ENCODE data around the gene GLI2. TPM values are rescaled to one million over a fixed set of nuclear protein-coding genes. Genes with fewer than 3 reads are reported as not detected.

Gene GLI2
- total and polyA plus RNA-seq, 2 donors (not counting 1 experiment from before 2014, with no cell fraction given): 2.8 to 3.3 TPM

DNA sequence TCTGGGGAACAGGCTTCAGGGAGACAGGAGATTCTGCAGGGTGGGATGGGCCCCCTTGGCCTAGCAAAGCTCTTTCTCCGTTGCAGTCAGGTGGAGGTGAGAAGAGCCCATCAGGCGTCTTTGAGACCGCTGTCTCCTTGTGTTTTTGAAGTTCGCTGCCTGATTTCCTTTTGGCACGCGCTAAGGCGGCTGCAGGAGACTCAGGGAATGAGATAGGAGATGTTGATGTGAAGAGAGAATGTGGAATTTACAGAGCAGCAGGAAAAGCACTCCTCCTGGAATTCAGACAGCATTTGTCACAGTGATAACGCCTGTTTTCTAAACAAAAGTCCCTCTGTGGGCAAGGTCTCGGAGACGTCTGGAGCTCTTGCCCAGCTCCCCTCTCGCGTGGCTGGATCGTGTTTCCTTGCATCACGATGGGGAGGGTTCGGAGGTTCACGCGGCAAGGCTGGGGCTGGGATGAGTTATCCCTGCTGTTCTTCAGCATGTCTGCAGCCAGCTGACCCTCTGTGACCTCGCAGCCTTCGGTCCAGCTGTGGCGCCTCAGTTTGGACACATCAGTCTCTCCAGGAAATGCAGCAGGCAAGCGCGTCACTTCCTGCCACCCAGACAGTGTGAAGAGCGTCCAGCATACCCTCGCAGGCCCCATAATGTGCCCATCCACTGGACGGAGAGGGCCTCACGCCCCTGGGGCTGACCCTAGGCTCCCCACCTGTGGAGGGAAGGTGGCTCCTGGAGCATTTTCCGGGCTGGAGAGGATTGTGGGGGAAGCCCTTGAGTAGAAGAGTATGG lies 30.2 kb downstream of the GLI2 start:
- H3K79me2 ChIP-seq (ENCODE audit: control insufficient read depth, insufficient read depth, low read length): peaks cover 75% of the 10 kb centered on the region
- no peaks in the 10 kb centered on the region for H3K36me3 ChIP-seq (ENCODE audit: control insufficient read depth, insufficient read depth, low read length)
- H3K9ac ChIP-seq (ENCODE audit: insufficient read depth, low read length): peak overlapping the region; percentile 62
- H3K4me2 ChIP-seq (ENCODE audit: extremely low read depth, insufficient read depth, low read length): peak overlapping the region; percentile 71
- H3K4me1 ChIP-seq (ENCODE audit: control insufficient read depth, extremely low read depth, insufficient read depth, low read length): peaks cover 39% of the 10 kb centered on the region
- peak overlapping the region; percentile 97 for H3K27ac ChIP-seq (ENCODE audit: insufficient read depth, low read length)
- no peaks in the 10 kb centered on the region for H3K9me3 ChIP-seq (ENCODE audit: control insufficient read depth, insufficient read depth, low read depth, low read length)
- peak; percentile 95 to 98 for DNase-seq (ENCODE audit: low read depth in 2 of 2)
- no peaks in the 10 kb centered on the region for H4K20me1 ChIP-seq (ENCODE audit: control insufficient read depth, extremely low read depth, insufficient read depth, low read length)
- no peak overlapping the region for H2AFZ ChIP-seq (ENCODE audit: low read length)
- peak overlapping the region in 1 of 4 experiments; percentile 10 for H3K4me3 ChIP-seq (replicated peaks in 1 of 4; ENCODE audit: control extremely low read depth in 1 of 4, insufficient read depth in 1 of 4, low read depth in 3 of 4, low read length in 4 of 4)
- TF ChIP-seq, protein P1, sequence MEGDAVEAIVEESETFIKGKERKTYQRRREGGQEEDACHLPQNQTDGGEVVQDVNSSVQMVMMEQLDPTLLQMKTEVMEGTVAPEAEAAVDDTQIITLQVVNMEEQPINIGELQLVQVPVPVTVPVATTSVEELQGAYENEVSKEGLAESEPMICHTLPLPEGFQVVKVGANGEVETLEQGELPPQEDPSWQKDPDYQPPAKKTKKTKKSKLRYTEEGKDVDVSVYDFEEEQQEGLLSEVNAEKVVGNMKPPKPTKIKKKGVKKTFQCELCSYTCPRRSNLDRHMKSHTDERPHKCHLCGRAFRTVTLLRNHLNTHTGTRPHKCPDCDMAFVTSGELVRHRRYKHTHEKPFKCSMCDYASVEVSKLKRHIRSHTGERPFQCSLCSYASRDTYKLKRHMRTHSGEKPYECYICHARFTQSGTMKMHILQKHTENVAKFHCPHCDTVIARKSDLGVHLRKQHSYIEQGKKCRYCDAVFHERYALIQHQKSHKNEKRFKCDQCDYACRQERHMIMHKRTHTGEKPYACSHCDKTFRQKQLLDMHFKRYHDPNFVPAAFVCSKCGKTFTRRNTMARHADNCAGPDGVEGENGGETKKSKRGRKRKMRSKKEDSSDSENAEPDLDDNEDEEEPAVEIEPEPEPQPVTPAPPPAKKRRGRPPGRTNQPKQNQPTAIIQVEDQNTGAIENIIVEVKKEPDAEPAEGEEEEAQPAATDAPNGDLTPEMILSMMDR (conservative IDR thresholded peaks at IDR 0.05 in 1 of 2, IDR thresholded peaks at IDR 0.05 in 1 of 2; ENCODE audit: low read depth in 1 of 2, low read length in 2 of 2): no peak
- no peak for TF ChIP-seq EZH2 (IDR thresholded peaks at IDR 0.05; ENCODE audit: low read length, missing control alignments)
- no peaks in the 10 kb centered on the region for H3K27me3 ChIP-seq (ENCODE audit: control insufficient read depth, insufficient read depth, low read length)

DNA sequence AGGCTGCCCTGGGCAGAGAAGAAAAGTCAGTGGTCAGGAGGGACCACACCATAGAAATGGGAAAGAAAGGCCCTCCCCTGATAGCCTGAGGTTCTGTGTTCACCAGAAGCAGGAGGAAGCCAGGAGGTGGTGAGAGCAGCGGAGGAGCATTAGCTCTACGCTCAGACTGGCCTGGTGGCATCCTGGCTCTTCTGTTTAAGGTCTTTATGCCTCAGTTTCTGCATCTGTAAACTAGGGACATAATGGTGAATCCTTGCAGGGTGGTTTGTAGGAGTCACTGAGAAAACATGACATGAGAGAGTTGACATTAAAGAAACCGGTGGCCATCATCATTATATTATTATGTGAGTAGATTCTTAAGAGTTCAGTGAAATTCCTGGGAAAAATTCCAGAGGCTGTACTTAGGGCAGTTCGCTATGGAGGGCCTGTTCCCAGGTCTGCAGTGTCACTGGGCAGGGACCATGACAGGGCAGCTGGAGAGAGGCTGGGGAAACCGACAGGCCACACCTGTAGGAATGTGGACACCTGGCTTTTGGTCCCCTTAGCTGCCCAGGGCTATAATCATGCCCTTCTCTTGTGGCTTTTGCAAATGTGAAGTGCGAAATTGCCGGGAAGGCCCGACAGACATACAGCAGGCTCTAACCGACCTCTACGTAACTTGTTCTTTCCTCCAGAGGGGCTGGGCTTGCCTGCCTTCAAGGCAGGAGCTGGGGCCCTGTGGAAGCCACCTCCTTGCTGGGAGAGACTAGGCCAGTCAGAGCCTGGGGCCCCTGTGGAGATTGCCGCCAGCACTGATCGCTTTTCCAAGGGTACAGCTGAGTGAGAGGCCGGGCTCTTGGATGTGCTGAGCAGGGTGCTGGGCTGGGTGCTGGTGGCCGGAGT lies 31.0 kb downstream of the GLI2 start:
- Histone ChIP-seq H3K4me1 (ENCODE audit: control insufficient read depth, extremely low read depth, insufficient read depth, low read length) (peaks cover 47% of the 10 kb centered on the region), H3K9ac (ENCODE audit: insufficient read depth, low read length) (peak overlapping the region; percentile 62), H3K4me2 (ENCODE audit: extremely low read depth, insufficient read depth, low read length) (peak overlapping the region; percentile 51), H3K36me3 (ENCODE audit: control insufficient read depth, insufficient read depth, low read length) (no peaks in the 10 kb centered on the region), H2AFZ (ENCODE audit: low read length) (no peak overlapping the region), H4K20me1 (ENCODE audit: control insufficient read depth, extremely low read depth, insufficient read depth, low read length) (no peaks in the 10 kb centered on the region), H3K27me3 (ENCODE audit: control insufficient read depth, insufficient read depth, low read length) (no peaks in the 10 kb centered on the region), H3K4me3 (replicated peaks in 1 of 4; ENCODE audit: control extremely low read depth in 1 of 4, insufficient read depth in 1 of 4, low read depth in 3 of 4, low read length in 4 of 4) (no peak overlapping the region), H3K9me3 (ENCODE audit: control insufficient read depth, insufficient read depth, low read depth, low read length) (no peaks in the 10 kb centered on the region), H3K27ac (ENCODE audit: insufficient read depth, low read length) (peak overlapping the region; percentile 97), H3K79me2 (ENCODE audit: control insufficient read depth, insufficient read depth, low read length) (peaks cover 68% of the 10 kb centered on the region)
- TF ChIP-seq, protein P1 (conservative IDR thresholded peaks at IDR 0.05 in 1 of 2, IDR thresholded peaks at IDR 0.05 in 1 of 2; ENCODE audit: low read depth in 1 of 2, low read length in 2 of 2): no peak
- DNase-seq (ENCODE audit: low read depth in 2 of 2): peak in 1 of 2 donors; percentile 58

DNA sequence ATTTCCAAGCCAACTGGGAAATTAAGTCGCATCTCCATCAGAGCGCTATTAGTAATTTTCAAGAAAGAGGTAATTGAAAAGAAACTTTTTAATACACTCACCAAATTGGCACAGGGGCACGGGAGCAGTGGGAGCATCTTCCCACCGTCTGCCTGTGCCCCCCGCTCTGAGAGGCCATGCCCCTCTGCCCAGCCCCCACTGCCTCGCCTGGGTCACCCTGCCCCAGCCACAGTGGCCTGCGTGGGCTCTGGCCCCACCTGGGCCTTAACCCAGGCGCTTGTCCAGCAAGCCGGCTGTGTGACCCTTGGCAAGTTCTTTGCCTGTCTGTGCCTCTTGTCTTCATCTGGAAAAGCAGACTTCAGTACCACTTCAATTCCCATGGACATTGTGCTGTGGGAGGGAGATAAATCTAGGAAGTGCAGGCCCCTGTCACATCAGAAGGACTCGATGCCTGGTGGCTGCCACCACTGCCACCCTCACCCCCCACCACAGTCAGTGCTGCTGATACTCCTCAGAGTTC lies 31.9 kb downstream of the GLI2 start:
- Histone ChIP-seq H3K27me3 (ENCODE audit: control insufficient read depth, insufficient read depth, low read length) (no peaks in the 10 kb centered on the region), H3K9me3 (ENCODE audit: control insufficient read depth, insufficient read depth, low read depth, low read length) (no peaks in the 10 kb centered on the region), H3K9ac (ENCODE audit: insufficient read depth, low read length) (no peak overlapping the region), H3K79me2 (ENCODE audit: control insufficient read depth, insufficient read depth, low read length) (peaks cover 68% of the 10 kb centered on the region), H3K4me1 (ENCODE audit: control insufficient read depth, extremely low read depth, insufficient read depth, low read length) (peaks cover 55% of the 10 kb centered on the region), H2AFZ (ENCODE audit: low read length) (no peak overlapping the region), H3K27ac (ENCODE audit: insufficient read depth, low read length) (no peak overlapping the region), H3K4me2 (ENCODE audit: extremely low read depth, insufficient read depth, low read length) (no peak overlapping the region), H4K20me1 (ENCODE audit: control insufficient read depth, extremely low read depth, insufficient read depth, low read length) (no peaks in the 10 kb centered on the region), H3K4me3 (replicated peaks in 1 of 4; ENCODE audit: control extremely low read depth in 1 of 4, insufficient read depth in 1 of 4, low read depth in 3 of 4, low read length in 4 of 4) (no peak overlapping the region), H3K36me3 (ENCODE audit: control insufficient read depth, insufficient read depth, low read length) (no peaks in the 10 kb centered on the region)
- no peak for DNase-seq (ENCODE audit: low read depth in 2 of 2)
- no peak for TF ChIP-seq EZH2 (IDR thresholded peaks at IDR 0.05; ENCODE audit: low read length, missing control alignments)
- TF ChIP-seq, protein P1 (conservative IDR thresholded peaks at IDR 0.05 in 1 of 2, IDR thresholded peaks at IDR 0.05 in 1 of 2; ENCODE audit: low read depth in 1 of 2, low read length in 2 of 2): no peak

All from fibroblast of lung (primary cell).